Measurements from ENCODE around the gene ENTR1.

GRCh38 chr9:136434580-136435169 is 24.3 kb upstream of the ENTR1 start:
- TF ChIP-seq NFRKB (IDR thresholded peaks at IDR 0.05) (no peak), BHLHE40 (IDR thresholded peaks at IDR 0.05; ENCODE audit: borderline replicate concordance) (no peak), SUZ12 (IDR thresholded peaks at IDR 0.05) (no peak), LEF1 (IDR thresholded peaks at IDR 0.05; ENCODE audit: borderline replicate concordance) (no peak), ELF4 (IDR thresholded peaks at IDR 0.05) (no peak), FOXA1 (IDR thresholded peaks at IDR 0.05) (no peak)

Measured in HEK293T (cell line).